ENCODE measurements around the gene DCP1A.
A peak's percentile ranks its signal among the peaks of the same experiment; 100 is the strongest.
"Not testable (repeated sequence)": the region's sequence is repeated elsewhere in the genome, so short reads cannot be mapped to it uniquely, and the experiment has no call there.

The DCP1A gene

DNA sequence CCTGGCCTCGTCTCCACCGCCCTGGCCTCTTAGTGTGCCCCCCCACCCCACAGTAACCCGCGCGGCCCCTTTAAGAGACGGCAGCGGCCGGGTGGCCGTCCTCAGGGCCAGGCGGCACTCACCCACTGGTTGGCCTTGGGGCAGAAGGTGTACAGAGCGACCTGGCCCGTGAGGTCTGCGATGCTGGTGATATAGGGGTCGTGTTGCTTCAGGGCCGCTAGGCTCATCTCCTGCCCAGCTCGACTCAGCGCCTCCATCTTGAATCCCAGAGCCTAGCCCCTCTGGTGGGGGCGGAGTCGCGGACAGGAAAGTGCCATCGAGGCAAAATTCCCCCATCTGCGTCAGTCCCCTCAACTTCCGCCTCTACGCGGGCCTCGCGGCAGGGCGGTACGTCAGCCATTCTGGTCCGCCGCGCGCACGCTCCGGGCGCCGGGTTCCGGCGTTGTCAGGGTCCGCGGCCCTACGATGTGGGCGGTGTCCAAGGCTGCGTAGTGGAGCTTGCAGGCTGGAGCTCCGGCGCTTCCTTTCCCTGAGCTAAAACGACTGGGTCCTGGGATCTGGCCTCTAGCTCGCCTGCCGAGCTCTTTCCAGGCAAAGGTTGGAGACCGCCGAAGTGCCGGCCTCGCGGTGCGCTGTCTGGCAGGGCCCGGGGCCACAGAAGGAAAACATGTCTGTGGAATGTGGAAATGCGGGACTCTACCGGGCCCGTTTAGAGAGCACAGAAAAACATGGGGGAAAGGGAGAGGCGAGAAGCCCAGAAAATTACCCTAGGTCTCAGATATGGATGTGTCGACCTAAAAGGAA, at the start of gene DCP1A:
DCP1A (minus strand) TSS at position 283 of the 804 bp plus-strand sequence; CDS start at position 257, 26 bp downstream.
- peak; percentile 93 for DNase-seq (ENCODE audit: low read depth)

DNA sequence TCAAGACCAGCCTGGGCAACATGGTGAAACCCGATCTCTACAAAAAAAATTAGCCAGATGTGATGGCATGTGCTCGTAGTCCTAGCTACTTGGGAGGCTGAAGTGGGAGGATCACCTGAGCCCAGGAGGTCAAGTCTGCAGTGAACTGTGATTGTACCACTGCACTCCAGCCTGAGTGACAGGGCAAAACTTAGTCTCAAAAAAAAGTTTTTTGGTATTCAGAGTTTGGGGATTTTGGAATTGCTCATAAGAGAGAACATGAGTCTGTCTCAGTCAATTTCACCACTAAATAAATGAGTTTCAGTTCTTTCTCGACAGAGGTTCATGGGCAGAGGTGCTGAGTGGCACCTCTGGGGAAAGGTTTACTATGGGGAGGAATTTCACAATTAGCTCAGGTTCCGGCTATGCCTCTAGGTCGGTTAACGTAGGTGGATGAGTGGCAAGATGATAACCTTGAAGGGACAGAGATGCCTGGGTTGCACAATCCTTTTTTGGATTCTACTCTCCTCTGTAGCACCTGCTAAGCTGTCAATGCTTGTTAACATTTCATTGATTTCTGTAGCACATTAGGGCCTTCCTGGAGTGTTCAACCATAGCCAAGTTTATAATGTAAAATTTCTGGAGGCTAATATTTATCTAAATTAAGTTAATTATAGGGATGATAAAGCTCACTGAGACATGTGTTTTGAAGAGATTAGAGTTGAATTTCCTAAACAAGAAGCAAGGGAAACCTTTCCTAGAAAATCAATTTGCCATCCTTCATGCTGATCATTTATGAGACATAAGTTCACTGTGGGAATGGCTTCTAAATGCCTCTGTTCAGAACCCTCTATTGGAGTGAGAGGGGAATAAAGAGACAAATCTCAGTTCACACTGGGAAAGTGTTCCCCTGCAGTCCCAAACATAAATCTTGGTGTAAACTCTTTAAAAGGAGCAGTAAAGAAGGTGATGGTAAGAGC, 37.4 kb upstream of the DCP1A start:
- no peak for DNase-seq (ENCODE audit: low read depth)

DNA sequence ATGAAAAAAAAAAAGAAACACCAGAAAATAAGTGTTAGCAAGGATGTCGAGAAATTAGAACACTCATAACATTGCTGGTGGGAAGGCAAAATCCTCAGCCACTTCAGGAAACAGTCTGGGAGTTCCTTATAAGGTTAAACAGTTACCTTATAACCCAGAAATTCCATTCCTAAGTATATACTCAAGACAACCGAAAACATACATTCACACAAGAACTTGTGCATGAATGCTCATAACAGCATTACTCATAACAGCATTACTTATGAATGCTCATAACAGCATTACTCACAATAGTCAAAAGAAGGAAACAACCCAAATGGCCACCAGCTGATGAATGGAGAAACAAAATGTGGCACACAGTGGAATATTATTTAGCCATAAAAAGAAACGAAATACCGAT, 34.8 kb upstream of the DCP1A start:
- no peak for DNase-seq (ENCODE audit: low read depth)

DNA sequence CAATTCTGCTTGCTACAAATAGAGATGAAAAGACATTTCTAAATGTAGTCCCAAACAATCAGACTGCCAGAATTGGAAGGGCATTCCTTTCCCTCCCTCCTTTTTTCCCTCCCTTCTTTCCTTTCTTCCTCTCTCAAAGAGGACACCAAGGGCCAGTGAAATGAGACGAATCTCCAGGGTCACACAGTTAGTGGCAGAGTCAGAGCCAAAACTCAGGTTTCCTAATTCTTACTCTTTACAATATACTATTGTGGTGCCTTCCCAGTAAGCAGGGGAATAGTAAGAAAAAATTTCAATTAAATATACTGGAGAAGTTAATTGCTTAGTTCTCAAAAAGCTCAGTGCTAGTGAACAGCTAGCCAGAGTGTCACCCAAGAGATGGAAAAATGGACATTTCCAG, 33.0 kb upstream of the DCP1A start:
- no peak for DNase-seq (ENCODE audit: low read depth)

DNA sequence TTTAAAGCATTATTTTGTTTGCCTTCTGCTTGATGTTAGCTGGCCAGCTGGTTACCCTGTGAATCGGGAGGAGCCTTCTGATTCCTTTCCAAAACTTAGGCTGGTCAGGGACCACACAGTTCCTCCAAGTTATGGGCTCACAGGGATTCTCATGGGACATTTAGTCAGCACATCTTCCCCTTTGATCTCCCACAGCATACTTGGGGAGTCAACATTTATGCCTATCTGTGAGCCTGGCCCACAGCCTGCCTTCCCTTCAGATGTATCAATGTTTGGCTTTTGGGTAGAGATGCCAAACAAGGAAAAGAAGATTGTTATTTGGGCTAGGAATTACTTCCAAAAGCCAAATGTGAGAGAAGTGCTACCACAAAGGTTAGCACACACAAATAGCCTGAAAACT, 32.6 kb upstream of the DCP1A start:
- no peak for DNase-seq (ENCODE audit: low read depth)

DNA sequence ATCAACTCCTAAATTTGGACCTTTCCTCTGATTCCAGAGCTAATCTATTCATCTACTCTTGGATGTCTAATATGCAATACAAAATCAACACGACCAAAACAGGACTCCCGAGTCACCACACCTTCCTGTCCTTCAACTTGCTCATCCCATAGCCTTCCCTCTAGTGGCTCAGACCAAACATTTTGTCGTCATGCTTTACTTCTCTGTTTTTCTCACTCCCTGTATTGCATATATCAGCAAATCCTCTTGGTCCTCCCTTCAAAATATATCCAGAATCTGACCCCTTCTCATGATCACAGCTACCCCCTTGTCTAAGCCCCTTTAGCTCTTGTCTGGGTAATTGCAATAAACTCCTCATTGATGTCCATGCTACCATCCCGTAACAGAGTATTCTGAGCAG, 30.5 kb upstream of the DCP1A start:
- no peak for DNase-seq (ENCODE audit: low read depth)

DNA sequence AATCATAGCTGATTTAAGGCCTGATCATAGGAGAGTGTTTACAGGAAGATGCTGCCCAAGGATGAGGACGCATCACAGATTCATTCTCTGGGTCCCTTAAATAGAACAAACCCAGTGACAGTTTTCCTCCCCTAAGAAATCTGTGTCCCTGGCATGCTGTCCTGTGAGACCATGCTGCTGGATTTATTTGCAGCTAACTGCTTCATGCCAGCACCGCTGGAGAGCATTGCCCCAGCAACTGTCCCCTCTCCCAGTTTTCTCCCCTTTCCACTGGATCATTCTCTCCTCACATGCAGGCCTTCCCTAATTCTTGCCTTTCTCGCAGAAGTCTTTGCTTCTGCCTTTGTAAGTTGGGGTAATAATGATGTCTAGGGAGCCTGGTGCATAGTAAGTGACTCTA, 29.3 kb upstream of the DCP1A start:
- no peak for DNase-seq (ENCODE audit: low read depth)

DNA sequence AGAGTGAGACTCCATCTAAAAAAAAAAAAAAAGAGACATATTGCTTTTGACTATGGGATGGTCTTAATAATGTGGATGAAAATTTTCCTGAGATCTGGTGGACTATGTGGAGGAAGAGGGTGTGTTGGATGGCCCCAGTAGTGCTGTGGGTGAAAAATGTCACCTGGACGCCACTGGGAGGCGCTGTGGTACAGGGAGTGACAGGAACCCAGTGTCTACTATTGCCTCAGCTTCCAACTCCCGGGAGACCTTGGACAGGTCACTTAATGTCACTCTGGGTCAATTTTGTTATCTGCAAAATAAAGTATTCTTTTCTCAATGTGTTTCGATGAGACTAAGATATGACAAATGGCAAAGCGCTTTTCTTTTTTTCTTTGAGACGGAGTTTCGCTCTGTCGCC, 27.7 kb upstream of the DCP1A start:
- DNase-seq (ENCODE audit: low read depth), result peak; percentile 27

DNA sequence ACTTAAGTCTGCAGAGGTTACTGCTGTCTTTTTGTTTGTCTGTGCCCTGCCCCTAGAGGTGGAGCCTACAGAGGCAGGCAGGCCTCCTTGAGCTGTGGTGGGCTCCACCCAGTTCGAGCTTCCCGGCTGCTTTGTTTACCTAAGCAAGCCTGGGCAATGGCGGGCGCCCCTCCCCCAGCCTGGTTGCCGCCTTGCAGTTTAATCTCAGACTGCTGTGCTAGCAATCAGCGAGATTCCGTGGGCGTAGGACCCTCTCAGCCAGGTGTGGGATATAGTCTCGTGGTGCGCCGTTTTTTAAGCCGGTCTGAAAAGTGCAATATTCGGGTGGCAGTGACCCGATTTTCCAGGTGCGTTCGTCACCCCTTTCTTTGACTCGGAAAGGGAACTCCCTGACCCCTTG, 23.4 kb upstream of the DCP1A start:
- DNase-seq (ENCODE audit: low read depth), result not testable (repeated sequence)

DNA sequence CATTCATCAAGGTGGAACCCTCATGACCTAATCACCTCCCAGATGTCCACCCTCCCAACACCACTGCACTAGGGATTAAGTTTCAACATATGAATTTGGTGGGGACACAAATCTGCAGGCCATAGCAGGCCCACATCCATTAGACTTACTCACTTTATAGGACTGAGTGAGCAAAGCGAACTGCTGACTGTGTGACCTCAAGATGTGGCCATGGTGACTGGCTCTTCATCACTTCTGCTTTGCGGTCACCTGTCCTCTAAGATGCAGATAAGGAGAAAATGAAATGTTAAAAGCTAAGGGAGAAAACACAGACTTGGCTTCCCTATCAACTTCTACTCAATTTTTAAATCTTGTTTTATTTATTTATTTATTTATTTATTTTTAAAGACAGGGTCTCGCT, 14.5 kb upstream of the DCP1A start:
- no peak for DNase-seq (ENCODE audit: low read depth)

DNA sequence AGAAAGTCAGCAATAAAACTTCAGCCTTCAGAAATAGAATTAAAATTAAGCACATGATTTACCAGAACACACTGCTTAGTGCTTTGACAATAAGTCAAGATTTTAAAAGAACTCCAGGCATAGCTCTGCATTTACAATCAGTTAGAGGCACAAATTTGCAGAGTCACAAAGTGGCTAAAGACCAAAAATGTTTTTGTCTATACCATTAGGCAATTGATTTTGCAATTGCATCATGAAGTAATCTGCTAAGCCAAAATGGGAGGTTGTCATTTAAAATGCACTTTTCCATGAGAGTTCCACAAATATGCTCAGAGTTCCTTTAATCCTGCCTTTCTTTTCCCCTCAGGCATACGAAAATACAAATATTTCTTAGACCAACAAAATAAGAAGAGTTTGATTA, 10.1 kb upstream of the DCP1A start:
- no peak for DNase-seq (ENCODE audit: low read depth)

DNA sequence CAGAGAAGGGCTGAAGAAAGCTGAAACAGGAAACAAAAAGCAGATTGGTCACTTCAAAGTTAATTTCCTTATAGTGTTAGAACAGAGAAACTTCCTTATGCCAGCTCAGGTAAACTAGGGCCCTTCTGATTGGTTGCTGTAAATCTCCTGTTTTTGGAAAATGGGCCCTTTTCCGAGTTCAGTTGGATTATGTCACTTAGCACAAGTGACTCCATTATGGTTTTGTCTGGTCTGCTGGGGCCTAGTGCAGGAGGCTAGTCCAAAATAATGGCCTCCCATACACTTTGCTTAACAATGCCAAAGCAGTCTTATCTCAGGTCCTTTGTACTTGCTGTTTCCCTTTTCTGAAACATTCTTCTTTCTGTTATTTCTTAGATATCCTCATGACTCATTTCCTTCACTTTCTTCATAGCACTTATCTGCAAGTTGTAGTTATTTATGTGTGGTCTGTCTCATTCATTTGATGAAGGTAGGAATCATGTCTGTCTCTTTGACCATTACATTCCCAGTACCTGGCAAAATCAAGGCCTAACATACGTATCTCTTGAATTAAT, 7.7 kb upstream of the DCP1A start:
- DNase-seq (ENCODE audit: low read depth), result no peak

DNA sequence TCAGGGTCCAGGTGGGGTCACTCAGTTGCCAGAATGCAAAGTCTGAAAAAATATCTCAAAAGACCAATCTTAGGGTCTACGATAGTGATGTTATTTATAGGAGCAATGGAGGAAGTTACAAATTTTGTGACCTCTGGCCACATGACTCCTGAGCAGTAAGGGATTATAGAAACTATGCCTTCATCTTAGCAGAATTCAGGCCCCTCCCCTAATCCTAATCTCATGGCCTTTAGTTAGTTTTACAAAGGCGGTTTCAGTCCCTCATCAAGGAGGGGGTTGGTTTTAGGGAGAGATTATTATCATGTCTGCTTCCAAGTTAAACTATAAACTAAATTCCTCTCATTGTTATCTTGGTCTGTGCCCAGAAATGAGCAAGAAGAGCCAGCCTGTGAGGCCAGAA, 5.9 kb upstream of the DCP1A start:
- no peak for DNase-seq (ENCODE audit: low read depth)

DNA sequence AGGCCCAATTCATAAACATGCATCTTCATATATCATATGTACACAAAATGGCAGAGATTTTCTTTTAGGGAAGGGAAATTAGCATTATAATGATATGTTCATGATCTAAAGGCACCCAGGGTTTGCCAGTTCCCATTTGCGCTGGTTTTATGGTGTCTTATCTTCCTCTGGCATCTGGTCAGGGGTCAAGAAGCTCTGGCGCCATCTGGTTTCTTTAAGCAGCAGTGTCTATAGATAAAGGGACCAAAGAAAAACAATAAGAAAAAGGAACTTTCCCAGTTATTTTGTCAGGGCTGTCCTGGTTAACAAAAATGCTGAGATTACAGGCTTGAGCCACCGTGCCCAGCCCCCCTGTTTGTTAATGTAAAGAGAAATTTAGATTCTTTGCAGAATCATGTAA, 3.3 kb upstream of the DCP1A start:
- no peak for DNase-seq (ENCODE audit: low read depth)

DNA sequence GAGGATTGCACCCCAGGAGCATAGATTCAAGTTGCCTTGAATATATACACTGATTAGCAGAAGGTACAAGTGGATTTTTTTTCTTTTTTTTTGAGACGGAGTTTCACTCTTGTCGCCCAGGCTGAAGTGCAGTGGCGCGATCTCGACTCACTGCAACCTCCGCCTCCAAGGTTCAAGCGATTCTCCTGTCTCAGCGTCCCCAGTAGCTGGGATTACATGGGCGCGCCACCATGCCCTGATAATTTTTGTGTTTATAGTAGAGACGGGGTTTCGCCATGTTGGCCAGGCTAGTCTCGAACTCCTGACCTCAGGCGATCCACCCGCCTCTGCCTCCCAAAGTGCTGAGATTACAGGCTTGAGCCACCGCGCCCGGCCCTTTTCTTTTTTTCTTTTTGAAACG, 775 bp upstream of the DCP1A start:
- DNase-seq (ENCODE audit: low read depth), result not testable (repeated sequence)

DNA sequence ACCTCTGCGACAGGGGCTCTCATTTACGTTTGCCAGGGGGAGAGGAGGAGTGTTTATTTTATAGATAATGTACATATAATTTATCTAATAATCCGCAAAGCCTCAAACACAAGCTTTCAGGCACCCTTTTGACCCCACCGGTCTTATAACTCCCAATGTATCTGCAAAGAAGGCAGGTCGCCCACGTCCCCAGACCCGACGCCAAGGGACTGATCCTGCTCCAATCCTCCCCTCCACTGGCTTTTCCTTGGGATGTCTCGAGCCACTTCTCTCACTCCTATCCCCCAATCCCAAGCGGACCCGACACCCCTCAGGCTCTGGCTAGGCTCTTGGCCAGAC, 452 bp downstream of the DCP1A start:
- DNase-seq (ENCODE audit: low read depth), result no peak

DNA sequence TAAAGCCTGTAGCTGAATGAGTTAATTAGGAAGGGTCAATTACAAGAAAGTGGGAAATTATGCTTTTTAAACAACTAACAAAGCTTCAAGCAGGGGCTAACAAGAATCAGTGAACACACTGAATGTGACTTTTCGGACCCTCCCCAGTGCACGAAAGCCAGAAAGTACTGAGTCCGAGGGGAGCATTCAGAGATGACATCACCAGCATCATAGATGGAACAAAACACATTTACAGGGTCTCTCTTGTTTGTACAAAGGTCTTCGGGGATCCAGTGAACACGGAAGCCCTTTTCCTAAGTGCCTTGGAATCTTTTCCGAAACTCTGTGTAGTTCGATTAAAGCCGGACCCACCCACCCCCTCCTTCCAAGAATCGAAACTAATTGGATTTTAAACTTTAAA, 829 bp downstream of the DCP1A start:
- no peak for DNase-seq (ENCODE audit: low read depth)

DNA sequence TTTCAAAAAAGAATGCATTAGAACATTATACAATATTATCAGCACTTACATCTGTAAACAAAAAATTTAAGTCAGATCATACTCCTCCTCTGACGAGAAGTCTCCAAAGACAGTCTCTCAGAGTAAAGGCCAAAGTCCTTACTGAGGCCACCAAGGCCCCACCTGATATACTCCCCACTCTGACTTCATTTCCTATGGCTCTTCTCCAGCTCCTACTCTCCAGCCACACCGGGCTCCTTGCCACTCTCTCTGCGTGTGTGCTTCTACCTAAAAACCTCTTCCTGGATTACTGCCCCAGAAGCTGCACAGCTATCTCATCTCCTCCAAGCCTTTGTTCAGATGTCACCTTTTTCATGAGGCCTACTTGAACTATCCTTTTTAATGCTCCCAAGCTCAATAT, 5.0 kb downstream of the DCP1A start:
- no peak for DNase-seq (ENCODE audit: low read depth)

DNA sequence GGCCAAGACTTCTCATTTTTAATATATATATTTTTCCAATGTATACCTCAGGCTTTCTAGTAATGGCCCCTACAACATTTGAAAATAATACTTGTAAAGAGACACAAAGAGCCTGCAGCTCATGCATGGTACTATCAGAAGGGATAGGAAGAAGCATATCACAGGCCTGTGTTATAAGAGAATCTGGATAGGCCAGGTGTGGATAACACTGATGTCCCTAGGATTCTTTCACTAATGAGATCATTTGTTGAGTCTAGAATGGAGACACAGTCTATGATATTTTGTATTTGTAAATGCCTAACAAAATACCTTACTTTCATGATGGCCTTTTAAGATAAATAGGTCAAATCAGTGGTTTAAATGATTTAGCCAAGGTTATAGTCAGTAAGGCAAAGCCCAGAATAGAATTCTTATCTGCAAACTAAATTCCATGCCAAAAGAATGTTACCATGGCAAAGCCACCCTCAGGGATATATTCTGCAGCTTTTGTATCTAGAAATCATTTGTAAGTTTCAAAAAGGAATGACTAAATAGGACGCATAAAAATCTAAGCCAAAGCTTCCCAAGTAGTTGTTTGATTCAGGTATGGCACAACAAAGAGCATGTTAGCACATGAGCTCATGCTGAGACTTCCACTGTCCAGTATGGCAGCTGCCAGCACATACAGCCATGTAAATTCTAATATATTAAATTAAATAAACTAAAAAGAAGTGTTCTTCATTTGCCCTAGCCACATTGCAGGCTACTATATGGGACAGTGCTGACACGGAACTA, 10.0 kb downstream of the DCP1A start:
- no peak for DNase-seq (ENCODE audit: low read depth)

DNA sequence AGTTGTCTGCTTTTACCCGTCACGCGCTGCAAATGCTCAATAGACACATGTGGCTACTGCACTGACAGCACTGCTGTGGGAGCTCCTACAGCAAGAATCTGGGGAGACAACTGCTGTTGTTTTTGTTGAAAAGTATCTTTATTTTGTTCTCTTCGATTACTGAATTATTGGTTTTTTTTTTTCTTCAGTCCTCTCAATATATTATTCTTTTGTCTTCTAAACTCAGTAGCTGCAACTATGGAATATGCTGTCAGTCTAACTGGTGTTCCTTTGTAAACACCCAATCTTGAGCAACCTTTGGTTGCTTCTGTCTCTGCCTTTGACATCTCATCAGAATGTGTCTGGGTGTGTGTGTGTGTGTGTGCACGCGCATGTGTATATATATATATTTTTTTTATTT, 12.6 kb downstream of the DCP1A start:
- DNase-seq (ENCODE audit: low read depth), result no peak

DNA sequence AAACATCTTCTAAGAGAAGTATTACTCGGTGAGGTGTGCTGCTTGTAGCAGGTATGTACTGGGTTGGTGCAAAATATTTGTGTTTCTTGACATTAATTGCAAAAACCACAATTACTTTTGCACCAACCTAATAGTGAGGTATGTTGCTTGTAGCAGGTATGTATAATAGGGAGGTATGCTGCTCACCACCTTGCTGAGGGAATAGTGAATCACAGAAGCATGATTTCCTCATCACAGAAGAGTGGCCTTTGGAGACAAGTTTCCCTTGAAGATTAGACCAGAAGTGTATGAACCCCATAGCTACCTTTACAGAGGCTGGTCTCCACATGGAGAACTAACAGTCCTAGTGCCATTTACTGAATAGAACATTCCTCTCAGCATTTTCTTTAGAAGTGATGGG, 15.5 kb downstream of the DCP1A start:
- DNase-seq (ENCODE audit: low read depth), result no peak

DNA sequence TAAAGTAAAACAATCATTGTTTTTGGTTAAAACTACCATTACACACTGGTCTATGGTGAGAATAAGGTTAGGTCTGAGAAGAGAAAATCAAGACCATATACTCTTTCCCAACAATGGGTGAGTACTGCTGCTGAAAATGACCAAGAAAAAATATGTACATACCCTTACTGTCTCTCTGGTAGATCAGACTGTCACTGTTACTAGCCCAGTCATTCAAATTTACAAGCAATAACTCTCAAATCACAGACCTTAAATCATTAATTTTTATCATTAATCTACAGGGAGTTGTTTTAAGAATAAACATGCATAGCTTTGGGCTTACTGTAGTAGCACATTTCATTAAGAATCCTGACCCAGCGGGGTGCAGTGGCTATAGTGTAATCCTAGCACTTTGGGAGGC, 17.4 kb downstream of the DCP1A start:
- DNase-seq (ENCODE audit: low read depth), result no peak

Data from activated T-cell treated with anti-CD3 and anti-CD28 coated beads for 24 hours (primary cell).